D721Med (cell line): Measurements from ENCODE around the gene TIMELESS.
"Not testable (repeated sequence)": the region's sequence is repeated elsewhere in the genome, so short reads cannot be mapped to it uniquely, and the experiment has no call there.

ENCODE experiments used
- DNase-seq: peaks from one replicate; pipeline ENCODE4 v3.0.0; 2011; ENCODE audit warnings: low spot score; ENCODE audit not compliant: insufficient read length
- FAIRE-seq: peaks from 2 replicates; lab custom pipeline; 2011; peaks lifted over from hg19 to GRCh38; lab: Jason Lieb, UNC
- CTCF ChIP-seq: IDR thresholded peaks from 2 replicates; pipeline ENCODE4 v1.5.1; 2012; ENCODE audit warnings: mild to moderate bottlenecking, control low read depth; ENCODE audit not compliant: insufficient read depth; ENCODE audit errors: missing control alignments

The TIMELESS gene

GRCh38 chr12:56461235-56462159 lies 12.3 kb upstream of the TIMELESS start:
- DNase-seq = no peak
- no peak for TF ChIP-seq CTCF
- FAIRE-seq = no peak

- DNase-seq = no peak
- no peak for FAIRE-seq
- no peak for TF ChIP-seq CTCF
Observed at GRCh38 chr12:56457817-56458216, 8.6 kb upstream of the TIMELESS start.

- no peak for TF ChIP-seq CTCF
- DNase-seq (no peak), FAIRE-seq (no peak)
Observed at GRCh38 chr12:56454557-56454956, 5.3 kb upstream of the TIMELESS start, which contains the start of gene MIP. TSS of gene MIP (minus strand) at chr12:56454657. CDS start at chr12:56454613, 44 bp downstream.

DNA sequence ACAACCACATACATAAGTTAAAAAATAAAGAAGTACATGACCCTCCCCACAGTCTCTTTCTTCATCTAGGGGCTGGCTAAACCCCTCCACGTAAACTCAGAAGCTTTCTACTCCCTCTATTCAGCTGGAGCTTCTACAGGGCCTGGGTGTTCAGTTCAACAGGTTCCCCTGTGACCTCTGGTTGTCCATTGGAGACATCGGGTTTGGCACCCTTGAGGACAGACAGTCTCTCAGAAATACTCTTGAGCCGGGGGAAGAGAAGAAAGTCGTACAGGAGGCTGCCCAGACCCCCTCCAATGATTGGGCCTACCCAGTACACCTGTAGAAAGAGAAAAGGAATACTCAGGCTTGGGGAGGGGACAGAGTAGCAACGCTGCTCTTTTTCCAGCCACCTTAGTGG lies 1.9 kb upstream of the TIMELESS start:
- TF ChIP-seq CTCF = no peak
- DNase-seq = no peak
- no peak for FAIRE-seq

DNA sequence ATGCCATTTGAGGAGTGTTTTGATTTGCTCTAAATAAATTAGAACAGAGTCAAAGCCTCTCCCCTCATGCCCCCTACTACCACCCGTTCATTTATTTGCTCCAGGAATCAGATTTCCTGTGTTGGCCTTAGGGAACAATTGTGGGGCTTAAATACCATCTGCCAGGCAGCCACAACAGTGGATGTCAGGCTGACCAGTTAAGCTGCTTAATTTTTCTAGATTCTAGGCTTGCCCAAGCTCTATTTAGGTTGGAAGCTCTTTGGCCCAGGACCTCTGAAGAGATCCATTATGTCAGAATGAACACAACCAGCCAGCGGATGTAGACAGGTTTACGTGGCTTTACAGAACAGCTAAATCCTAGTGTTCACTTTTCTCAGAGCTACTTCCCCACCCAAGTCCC lies 1.0 kb upstream of the TIMELESS start:
- DNase-seq (no peak), FAIRE-seq (peak; percentile 92)
- TF ChIP-seq CTCF = no peak

GRCh38 chr12:56449622-56449984 lies 377 bp upstream of the TIMELESS start:
- no peak for FAIRE-seq
- no peak for TF ChIP-seq CTCF
- no peak for DNase-seq

DNA sequence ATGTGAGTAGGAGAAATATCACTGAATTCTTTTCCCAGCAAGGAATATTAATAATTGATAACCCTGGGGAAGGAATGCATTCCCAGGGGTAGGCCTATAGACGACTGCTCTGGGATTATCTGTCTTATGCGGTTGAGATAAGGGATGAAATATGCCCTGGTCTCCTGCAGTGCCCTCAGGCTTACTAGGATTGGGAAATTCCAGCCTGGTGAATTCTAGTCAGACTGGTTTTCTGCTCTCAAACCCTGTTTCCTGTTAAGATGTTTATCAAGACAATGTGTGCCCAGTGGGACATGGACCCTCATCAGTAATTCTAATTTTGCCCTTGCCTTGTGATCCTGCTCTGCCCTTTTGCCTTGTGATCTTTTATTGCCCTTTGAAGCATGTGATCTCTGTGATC lies 6.0 kb downstream of the TIMELESS start:
- FAIRE-seq, DNase-seq: not testable (repeated sequence)
